Astrocyte (in vitro differentiated cells and primary cell): ENCODE results near the gene LYPD6.

Experiments used
- CTCF ChIP-seq: IDR thresholded peaks from 2 replicates; pipeline ENCODE4 v1.5.1; 2011; ENCODE audit warnings: low read depth, mild to moderate bottlenecking, inconsistent platforms, low read length, moderate library complexity; ENCODE audit not compliant: insufficient read depth
- EZH2 ChIP-seq: IDR thresholded peaks from 2 replicates; pipeline ENCODE4 v1.6.1; 2012; ENCODE audit warnings: mild to moderate bottlenecking, low read length, inconsistent platforms; ENCODE audit not compliant: insufficient read depth

- TF ChIP-seq CTCF (no peak), EZH2 (no peak)
Measured at GRCh38 chr2:149383340-149383739, 53.0 kb downstream of the LYPD6 start.
